ENCODE measurements around the gene HOXA10.
A peak's percentile ranks its signal among the peaks of the same experiment; 100 is the strongest.

HOXA10 gene

GRCh38 chr7:27165089-27165995, 8.8 kb downstream of the HOXA10 start, which contains the start of gene HOXA9:
TSS of gene HOXA9 (minus strand) at chr7:27165537. CDS start at chr7:27165457, 80 bp downstream.
- no peak for DNase-seq

GRCh38 chr7:27164367-27165088, 9.6 kb downstream of the HOXA10 start:
- no peak for DNase-seq

GRCh38 chr7:27164045-27164366, 10.1 kb downstream of the HOXA10 start:
- no peak for DNase-seq

DNA sequence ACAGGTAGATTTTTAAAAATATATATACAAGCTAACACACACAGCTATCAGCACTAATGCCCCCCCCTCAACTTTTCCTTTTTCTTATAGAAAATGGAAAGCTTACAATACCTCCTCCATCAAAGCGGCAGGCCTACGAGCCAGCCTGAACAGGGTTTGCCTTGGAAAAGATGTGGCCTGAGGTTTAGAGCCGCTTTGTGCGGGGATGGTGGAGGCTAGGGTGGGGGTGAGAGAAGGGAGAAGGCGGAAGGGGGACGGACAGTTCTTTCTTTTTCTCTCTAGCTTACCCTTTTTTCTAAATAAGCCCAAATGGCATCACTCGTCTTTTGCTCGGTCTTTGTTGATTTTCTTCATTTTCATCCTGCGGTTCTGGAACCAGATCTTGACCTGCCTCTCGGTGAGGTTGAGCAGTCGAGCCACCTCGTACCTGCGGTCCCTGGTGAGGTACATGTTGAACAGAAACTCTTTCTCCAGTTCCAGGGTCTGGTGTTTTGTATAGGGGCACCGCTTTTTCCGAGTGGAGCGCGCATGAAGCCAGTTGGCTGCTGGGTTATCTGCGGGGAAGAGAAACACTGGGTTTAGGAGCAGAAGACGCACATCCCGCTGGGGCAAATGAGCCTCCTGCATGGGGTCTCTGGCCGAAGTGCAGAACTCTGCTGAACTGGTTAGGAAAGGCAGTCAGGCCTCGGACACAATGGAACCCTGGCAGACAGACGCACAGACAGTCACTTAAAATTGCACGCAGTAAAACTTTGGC, 10.7 kb downstream of the HOXA10 start:
- no peak for DNase-seq

DNA sequence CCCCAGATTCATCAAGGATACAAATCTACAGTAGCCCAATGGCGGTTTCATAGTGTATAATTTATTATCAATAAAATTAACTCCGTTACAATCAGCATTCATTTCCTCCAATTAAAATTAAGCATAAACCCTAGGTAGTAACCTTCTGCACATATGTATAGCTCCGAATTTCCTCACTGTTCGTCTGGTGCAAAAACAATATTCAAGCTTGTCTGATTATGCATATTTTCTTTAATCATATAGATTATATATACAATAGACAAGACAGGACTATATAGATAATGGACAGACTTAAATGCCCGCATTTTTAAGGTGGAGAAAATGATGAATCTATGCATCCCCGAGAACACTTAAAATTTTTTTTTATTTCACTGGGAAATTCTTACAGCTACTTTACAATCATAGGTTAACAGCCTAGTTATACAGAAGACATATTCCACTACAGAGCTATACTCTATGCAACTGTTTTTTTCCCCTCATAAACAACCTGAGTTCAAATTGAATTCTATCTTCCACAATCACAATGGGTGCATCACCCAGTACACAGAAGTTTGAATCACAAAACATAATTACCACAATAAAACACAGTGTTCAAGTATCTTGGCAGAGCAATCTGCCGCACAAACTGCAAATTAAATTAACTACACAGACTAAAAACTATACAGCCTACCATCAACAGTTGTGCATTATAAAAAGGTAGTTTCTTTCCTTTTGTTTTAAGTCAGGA, 11.4 kb downstream of the HOXA10 start:
- no peak for DNase-seq

DNA sequence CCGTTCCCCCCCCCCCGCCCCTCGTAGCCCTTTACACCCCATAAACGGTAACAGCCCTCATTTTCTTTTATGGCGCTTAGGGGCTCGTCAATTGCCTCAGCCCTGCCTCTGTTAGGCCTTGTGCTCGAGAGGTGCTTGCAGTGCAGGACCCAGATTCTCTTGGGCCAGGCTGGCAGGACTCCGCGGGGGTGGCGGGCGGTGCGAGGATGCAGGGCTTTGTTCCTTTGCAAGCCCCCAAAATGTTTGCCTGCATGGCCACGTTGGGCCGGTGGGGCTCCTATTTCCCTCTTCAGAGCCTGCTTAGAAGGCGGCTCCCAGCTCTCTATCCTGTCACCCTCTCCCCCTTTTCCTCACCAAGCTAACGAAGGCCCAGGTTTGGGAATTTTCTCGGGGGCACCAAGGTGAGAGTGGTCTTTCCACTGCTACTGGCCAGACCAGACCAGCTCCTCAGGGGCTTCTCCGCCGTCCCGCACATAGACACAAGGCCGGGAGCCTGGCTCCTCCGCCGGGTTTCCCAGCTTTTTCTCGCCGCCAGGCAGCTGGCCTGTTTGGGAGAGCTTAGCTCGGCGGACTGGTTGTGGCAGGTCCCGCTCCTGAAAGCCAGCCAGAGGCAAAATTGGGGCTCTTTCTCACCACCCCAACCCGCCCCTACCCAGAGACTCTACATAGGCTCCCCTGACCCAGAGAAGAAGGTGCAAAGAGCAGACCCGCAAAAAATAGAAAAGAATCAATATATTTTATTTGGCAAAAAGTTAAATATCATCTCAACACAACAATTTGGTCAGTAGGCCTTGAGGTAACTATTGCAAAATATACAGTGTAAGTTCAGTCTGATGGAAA, 12.2 kb downstream of the HOXA10 start:
- DNase-seq, result no peak

- no peak for DNase-seq
Observed at GRCh38 chr7:27161214-27161720, 12.9 kb downstream of the HOXA10 start.

- DNase-seq, result peak; percentile 82
Observed at GRCh38 chr7:27160546-27161213, 13.4 kb downstream of the HOXA10 start.

GRCh38 chr7:27160145-27160545, 14.0 kb downstream of the HOXA10 start:
- DNase-seq, result no peak

DNA sequence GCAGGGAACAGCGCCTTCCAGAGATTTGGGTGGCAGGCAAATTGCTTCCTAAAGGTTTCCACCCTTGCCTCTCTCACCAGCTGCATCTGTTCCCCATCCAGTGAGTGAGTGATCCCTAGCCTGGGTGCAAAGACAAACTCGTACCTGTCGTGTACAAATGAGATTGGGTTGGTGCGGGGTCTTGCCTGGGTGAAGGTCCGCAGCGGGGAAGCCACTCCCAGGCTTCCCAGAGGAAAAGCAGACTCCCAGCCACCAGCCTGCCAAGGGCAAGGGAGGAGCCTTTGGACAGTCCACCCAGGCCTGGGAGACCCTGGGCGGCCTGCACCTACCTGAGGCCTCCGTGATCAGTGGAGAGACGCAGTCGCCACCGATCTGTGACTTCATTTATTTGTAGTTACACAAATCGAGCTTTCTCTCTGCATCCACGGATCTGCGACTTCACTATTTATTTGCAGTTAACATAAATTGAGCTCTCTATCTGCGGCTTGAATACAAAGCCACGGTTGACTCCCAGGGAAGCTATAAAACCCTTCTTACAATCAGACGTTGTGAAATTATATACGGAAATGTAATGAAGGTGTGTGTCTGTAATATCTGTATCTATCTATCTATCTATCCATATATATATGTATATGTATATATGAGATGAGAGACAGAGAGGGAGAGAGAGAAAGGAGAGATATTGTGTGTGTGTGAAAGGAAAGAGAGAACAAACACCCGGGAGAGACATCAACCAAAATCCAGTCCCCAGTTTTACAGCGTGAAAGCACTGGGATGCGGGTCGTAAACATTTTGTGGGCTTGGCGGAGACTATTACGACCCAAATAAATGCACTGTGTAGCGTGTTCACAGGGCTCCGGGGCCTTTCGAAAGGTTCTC, 14.6 kb downstream of the HOXA10 start:
- DNase-seq, result no peak

- no peak for DNase-seq
Observed at GRCh38 chr7:27158436-27159265, 15.5 kb downstream of the HOXA10 start.

DNA sequence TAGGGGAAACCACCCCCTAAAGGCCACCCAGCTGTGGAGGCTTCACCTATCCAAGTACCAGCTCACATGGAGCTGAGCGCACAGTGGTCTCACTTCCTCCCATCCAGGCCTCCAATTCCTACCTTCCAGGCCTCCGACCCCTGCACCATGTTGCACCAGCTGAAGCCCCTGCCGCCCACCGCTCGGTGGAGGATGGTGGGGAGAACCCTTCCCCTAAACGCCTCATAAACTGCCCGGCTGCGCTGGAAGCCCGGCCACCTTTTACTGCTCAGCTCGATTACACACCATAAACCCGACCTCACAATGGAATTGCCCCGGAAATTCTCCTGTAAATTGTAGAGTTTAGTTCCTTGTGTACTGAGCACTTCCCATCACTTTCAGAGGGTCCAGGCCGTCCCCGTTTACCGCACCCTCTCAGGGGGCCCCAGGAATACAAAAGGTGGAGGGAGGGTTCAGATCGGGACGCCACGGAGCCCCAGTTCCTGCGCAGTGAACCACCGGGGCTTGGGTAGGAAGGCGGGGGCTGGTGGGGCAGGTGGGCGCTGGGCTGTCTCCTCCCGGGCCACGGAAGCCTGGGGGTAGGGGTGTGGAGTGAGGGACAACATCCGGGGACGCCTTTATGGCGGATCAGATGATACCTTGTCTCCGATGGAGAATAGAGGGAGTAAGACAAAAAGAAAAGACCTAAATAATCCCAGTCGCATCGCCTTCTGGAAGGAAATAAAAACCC, 16.3 kb downstream of the HOXA10 start:
- DNase-seq, result no peak

- no peak for DNase-seq
Observed at GRCh38 chr7:27156916-27157701, 17.0 kb downstream of the HOXA10 start.

DNA sequence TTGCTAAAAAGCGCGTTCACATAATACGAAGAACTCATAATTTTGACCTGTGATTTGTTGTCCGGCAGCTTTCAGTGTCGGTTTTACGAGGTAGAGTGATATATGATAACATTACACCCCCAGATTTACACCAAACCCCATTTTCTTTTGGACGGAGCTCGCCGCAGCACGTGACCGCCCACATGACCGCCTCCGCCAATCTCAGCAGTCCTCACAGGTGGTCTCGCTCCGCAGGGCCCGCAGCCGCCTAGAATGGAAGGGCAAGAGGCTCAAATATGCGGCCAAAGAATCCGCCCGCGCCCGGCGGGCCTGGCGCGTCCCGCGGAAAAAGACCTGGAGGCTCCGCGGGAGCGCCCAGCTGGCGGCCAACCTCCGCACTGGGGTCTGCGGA, 17.6 kb downstream of the HOXA10 start, which contains the start of gene HOXA7:
TSS of gene HOXA7 (minus strand) at position 168 of the 391 bp plus-strand sequence. CDS start at position 38, 130 bp downstream.
- peak; percentile 83 for DNase-seq

- peak; percentile 44 for DNase-seq
Observed at GRCh38 chr7:27155816-27156507, 18.2 kb downstream of the HOXA10 start.

Data from NCI-H2171 (cell line).